Ovary (tissue), 9 donors: ENCODE measurements around the gene SP3. TPM values are rescaled to one million over a fixed set of nuclear protein-coding genes. Genes with fewer than 3 reads are reported as not detected.
"Not testable (repeated sequence)": the region's sequence is repeated elsewhere in the genome, so short reads cannot be mapped to it uniquely, and the experiment has no call there.

Experiments used
- DNase-seq, 5 donors: peaks; one replicate each; pipeline ENCODE4 v3.0.0-alpha.2; 2019 to 2020
- H3K27ac ChIP-seq, 2 donors: fragments of 200-600 bp; one replicate each; pipeline versions ENCODE4 v1.5.1 to v1.8.0; 2019 to 2022
- H3K27me3 ChIP-seq: fragments of 200-600 bp; one replicate; pipeline ENCODE4 v1.8.0; 2022
- H3K36me3 ChIP-seq: fragments of 200-600 bp; sonication (generic); one replicate; pipeline ENCODE4 v1.5.1; 2019
- H3K4me1 ChIP-seq: one replicate; pipeline ENCODE4 v1.8.1; 2013; ENCODE audit warnings: mild to moderate bottlenecking, moderate library complexity; ENCODE audit not compliant: insufficient read depth
- H3K4me3 ChIP-seq: fragments of 200-600 bp; sonication (generic); one replicate; pipeline ENCODE4 v1.5.1; 2017
- H3K9me3 ChIP-seq, 2 donors: fragments of 200-600 bp in 1 of 2; sonication (generic) in 1 of 2; one replicate each; pipeline versions ENCODE4 v1.5.1 to v1.8.1; 2013 to 2019; ENCODE audit warnings: mild to moderate bottlenecking in 1 of 2, moderate library complexity in 1 of 2
- CTCF ChIP-seq, 3 donors: fragments of 450-650 bp in 2 of 3; fragments of 200-600 bp in 1 of 3; IDR thresholded peaks; one replicate each; pipeline versions ENCODE4 v1.5.1 to v1.8.0; 2016 to 2022; ENCODE audit warnings: antibody characterized with exemption in 3 of 3, mild to moderate bottlenecking in 1 of 3
- EP300 ChIP-seq: sonication (generic); formaldehyde crosslinking; IDR thresholded peaks from one replicate; pipeline ENCODE4 v1.6.1; 2017; ENCODE audit warnings: antibody characterized with exemption
- POLR2A ChIP-seq: fragments of 450-650 bp; IDR thresholded peaks from one replicate; pipeline ENCODE4 v1.6.1; 2017; ENCODE audit warnings: antibody characterized with exemption, mild to moderate bottlenecking, moderate library complexity
- WGBS, 3 donors: extraction: QIAGEN DNeasy Blood & Tissue Kit in 1 of 3; methylation state at CpG; one replicate each; pipeline versions ENCODE4 v1.1.5 to v1.1.7; 2013 to 2017; 5-methylcytosine and 5-hydroxymethylcytosine counted together
- intact Hi-C, 4 donors: fragments of 100-400 bp; cut with DNase I; formaldehyde crosslinking; loops; one replicate each; pipeline versions ENCODE4 v1.11.0 to v1.15.1; 2022 to 2023
- polyA plus RNA-seq, 2 donors: library from polyadenylated mRNA; stranded (reverse); fragments of 200-250 nt in 1 of 2; fragments of 350-450 nt in 1 of 2; fragmentation: Illumina TruSeq in 1 of 2; extraction: RNeasy Lipid Tissue Mini Kit (QIAGEN cat#74804) in 1 of 2; gene quantifications; one replicate each; pipeline ENCODE4 v1.2.3, GENCODE V29; 2013 to 2014
- total RNA-seq, 7 donors: library from RNA; depleted of rRNA in 2 of 7; stranded (reverse); fragments of >200 nt in 2 of 7; fragmentation: NEBNext Ultra II Directional in 3 of 7; extraction: Animal tissue kit (Norgen Biotek cat#: 25700) in 3 of 7; gene quantifications; one replicate each; pipeline versions ENCODE4 v1.1.0 to v1.2.4, GENCODE V29; 2016 to 2023
- donor health status: DM: no; HTN: no; CAD: no; lungs with moderate emphysema.
- donor health status: DM: no; HTN: no; CAD: no.
- donor health status: Bipolar disorder and iron deficiency.
- donor health status: DM: yes; HTN: yes; CAD: no.
- donor health status: DM: no; HTN: no; CAD: no.
- donor health status: DM: yes; HTN: yes; CAD: no.

Gene SP3
- total and polyA plus RNA-seq, 9 donors = 35.4 to 131 (median 88.3) TPM

GRCh38 chr2:173896755-173897154 lies 68.4 kb downstream of the SP3 start:
- intact Hi-C loops = no loop called here
- 93 to 94% (median 94%) methylated on average over 2 of the region's 2 CpGs for WGBS, 3 donors
- no peak for DNase-seq
- no peaks in the 10 kb centered on the region for H3K36me3 ChIP-seq
- no peaks in the 10 kb centered on the region for H3K4me1 ChIP-seq
- H3K27ac ChIP-seq = no peak overlapping the region
- H3K4me3 ChIP-seq = no peak overlapping the region
- H3K27me3 ChIP-seq = no peaks in the 10 kb centered on the region
- TF ChIP-seq CTCF (IDR thresholded peaks at IDR 0.05) = no peak
- TF ChIP-seq EP300 = no peak
- TF ChIP-seq POLR2A = no peak
- no peaks in the 10 kb centered on the region for H3K9me3 ChIP-seq

- H3K4me1 ChIP-seq = no peaks in the 10 kb centered on the region
- intact Hi-C loops = no loop called here
- H3K27me3 ChIP-seq = no peaks in the 10 kb centered on the region
- H3K4me3 ChIP-seq = no peak overlapping the region
- H3K36me3 ChIP-seq = no peaks in the 10 kb centered on the region
- peaks cover 0 to 2% of the 10 kb centered on the region in 2 donors for H3K9me3 ChIP-seq
- DNase-seq = no peak
- H3K27ac ChIP-seq = no peak overlapping the region
- TF ChIP-seq CTCF (IDR thresholded peaks at IDR 0.05) = no peak
- TF ChIP-seq POLR2A = no peak
- TF ChIP-seq EP300 = no peak
- WGBS, 3 donors = 79 to 84% (median 79%) methylated on average over 2 of the region's 2 CpGs
These were observed 72.8 kb downstream of the SP3 start for GRCh38 chr2:173892341-173892740.

- no peak overlapping the region for H3K4me3 ChIP-seq
- H3K27me3 ChIP-seq = no peaks in the 10 kb centered on the region
- H3K4me1 ChIP-seq = no peaks in the 10 kb centered on the region
- no peak for TF ChIP-seq EP300
- TF ChIP-seq POLR2A = no peak
- no peak for TF ChIP-seq CTCF (IDR thresholded peaks at IDR 0.05)
- H3K36me3 ChIP-seq = no peaks in the 10 kb centered on the region
- H3K27ac ChIP-seq = no peak overlapping the region
- 63 to 74% (median 67%) methylated on average over 2 of the region's 2 CpGs for whole genome bisulfite sequencing, 3 donors
- peaks cover 0 to 2% of the 10 kb centered on the region in 2 donors for H3K9me3 ChIP-seq
- no peak for DNase-seq
- intact Hi-C loops = no loop called here
These were observed 73.7 kb downstream of the SP3 start for GRCh38 chr2:173891315-173892037.

DNA sequence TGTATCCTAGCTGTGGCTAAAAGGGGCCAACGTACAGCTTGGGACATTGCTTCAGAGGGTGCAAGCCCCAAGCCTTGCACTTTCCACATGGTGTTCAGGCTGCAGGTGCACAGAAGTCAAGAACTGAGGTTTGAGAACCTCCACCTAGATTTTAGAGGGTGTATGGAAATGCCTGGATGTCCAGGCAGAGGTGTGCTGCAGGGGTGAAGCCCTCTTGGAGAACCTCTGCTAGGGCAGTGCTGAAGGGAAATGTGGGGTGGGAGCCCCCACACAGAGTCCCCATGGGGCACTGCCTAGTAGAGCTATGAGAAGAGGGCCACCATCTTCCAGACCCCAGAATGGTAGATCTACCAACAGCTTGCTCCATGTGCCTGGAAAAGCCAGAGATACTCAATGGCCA lies 75.7 kb downstream of the SP3 start:
- H3K4me3 ChIP-seq, H3K9me3 ChIP-seq, intact Hi-C loops, H3K27ac ChIP-seq, H3K4me1 ChIP-seq, H3K27me3 ChIP-seq, H3K36me3 ChIP-seq, DNase-seq: not testable (repeated sequence)
- WGBS, 3 donors = 88 to 94% (median 93%) methylated on average over 1 of the region's 1 CpG

- Histone ChIP-seq H3K27me3 (no peaks in the 10 kb centered on the region), H3K36me3 (no peaks in the 10 kb centered on the region), H3K4me3 (no peak overlapping the region), H3K4me1 (no peaks in the 10 kb centered on the region), H3K27ac (no peak overlapping the region), H3K9me3 (peaks cover 0 to 2% of the 10 kb centered on the region in 2 donors)
- 91 to 95% (median 92%) methylated on average over 3 of the region's 3 CpGs for WGBS, 3 donors
- no peak for DNase-seq
- intact Hi-C loops = no loop called here
- TF ChIP-seq POLR2A = no peak
- no peak for TF ChIP-seq CTCF (IDR thresholded peaks at IDR 0.05)
- TF ChIP-seq EP300 = no peak
These were observed 78.6 kb downstream of the SP3 start for GRCh38 chr2:173886613-173887012.
